22Rv1 (cell line): ENCODE measurements around the gene PRKCG.

ENCODE experiments used
- H3K27ac ChIP-seq: fragments of 450-650 bp; 2 replicates; pipeline ENCODE4 v1.5.1; 2017
- ZFX ChIP-seq: fragments of 450-650 bp; IDR thresholded peaks from 2 replicates; pipeline ENCODE4 v1.6.1; 2017; ENCODE audit warnings: antibody characterized with exemption, borderline replicate concordance
- TF ChIP-seq, protein P1 (sequence below): fragments of 450-650 bp; IDR thresholded peaks from 2 replicates; pipeline ENCODE4 v1.5.1; 2017; ENCODE audit warnings: mild to moderate bottlenecking

The PRKCG gene

DNA sequence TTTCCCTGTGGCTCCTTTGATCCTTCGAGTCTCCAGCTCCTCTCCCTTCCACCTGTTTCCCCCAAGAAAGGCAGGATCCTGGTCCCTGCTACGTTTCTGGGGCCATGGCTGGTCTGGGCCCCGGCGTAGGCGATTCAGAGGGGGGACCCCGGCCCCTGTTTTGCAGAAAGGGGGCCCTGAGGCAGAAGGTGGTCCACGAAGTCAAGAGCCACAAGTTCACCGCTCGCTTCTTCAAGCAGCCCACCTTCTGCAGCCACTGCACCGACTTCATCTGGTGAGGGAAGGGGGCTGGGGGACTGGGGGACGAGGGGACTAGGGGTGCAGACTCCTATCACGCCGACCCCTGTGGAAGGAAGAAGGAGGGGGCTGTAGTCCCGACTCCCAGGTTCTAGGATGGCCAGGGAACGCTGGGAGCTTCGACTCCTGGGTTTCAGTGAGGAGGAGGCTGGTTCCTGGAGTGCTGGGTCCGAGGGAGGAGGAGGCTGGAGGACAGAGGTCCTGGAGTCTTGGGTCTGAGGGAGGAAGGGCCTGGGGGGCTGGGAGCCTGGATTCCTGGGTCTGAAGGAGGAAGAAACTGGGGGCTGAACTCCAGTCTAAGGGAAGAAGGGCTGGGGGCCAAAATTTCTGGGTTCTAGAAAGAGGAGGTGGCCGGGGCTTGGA is 524 bp downstream of the PRKCG start:
- H3K27ac ChIP-seq, result no peak overlapping the region
- TF ChIP-seq ZFX, result no peak
- TF ChIP-seq, protein P1, sequence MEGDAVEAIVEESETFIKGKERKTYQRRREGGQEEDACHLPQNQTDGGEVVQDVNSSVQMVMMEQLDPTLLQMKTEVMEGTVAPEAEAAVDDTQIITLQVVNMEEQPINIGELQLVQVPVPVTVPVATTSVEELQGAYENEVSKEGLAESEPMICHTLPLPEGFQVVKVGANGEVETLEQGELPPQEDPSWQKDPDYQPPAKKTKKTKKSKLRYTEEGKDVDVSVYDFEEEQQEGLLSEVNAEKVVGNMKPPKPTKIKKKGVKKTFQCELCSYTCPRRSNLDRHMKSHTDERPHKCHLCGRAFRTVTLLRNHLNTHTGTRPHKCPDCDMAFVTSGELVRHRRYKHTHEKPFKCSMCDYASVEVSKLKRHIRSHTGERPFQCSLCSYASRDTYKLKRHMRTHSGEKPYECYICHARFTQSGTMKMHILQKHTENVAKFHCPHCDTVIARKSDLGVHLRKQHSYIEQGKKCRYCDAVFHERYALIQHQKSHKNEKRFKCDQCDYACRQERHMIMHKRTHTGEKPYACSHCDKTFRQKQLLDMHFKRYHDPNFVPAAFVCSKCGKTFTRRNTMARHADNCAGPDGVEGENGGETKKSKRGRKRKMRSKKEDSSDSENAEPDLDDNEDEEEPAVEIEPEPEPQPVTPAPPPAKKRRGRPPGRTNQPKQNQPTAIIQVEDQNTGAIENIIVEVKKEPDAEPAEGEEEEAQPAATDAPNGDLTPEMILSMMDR, result no peak; the same call in 1 of the 2 replicates

DNA sequence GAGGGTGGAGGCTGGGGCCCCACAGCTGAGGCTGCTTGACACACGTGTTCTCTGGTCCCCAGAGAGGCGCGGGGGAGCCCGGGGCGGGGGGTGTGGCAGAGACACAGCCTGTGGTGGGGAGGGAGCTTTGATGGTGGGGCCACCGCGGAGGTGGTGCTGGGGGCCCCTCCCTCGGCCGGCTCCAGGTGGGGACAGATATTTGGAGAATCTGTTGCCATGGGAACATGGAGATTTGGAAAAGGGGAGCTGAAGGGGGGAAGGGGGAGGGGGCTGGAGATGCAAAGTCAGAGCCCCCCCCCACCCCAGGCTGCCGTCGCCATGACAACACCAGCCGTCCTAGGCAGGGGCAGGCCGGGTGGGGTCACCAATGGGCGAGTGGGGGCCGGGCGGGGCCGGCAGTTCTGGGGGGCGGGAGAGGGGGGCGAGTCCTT is 1.2 kb downstream of the PRKCG start:
- TF ChIP-seq ZFX, result no peak
- TF ChIP-seq, protein P1, result no peak
- H3K27ac ChIP-seq, result no peak overlapping the region

DNA sequence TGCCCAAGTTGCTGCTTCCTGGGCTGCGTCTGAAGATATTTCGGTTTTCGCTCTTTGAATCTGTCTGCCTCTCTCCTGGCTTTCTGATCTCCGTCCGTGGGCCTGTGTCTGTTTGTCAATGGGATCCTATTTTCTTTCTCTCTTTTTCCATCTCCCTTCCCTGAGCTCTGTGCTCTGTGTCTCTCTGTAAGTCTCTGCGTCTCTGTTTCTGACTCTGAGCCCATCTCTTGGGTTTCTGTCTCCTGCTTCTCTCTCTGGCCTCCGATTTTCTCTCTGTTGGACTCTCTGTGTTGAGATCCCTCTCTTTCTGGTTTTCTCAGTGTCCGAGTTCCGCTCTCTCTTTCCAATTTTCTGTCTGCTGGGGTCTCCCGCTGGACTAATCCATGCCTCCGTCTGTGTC is 1.7 kb downstream of the PRKCG start:
- TF ChIP-seq ZFX, result no peak
- TF ChIP-seq, protein P1, result no peak
- H3K27ac ChIP-seq, result no peak overlapping the region

DNA sequence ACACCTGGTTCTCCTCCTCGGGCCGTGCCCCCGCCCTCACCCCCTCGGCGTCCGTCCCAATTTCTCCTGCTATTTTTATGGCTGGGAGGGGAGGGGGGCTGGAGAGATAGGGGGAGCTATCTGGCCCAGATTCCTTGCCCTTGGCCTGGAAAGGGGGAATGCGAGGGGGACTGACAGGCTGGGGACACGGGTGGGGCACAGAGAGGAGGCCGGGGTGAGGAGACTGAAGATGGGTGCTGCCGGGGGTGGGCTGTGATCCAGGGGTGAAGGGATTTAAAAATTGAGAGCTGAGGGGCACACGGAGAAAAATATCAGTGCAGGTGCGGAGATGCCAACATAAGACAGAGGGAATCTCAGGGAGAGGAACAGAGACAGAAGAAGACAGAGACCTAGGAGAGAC is 2.3 kb downstream of the PRKCG start:
- no peak for TF ChIP-seq ZFX
- TF ChIP-seq, protein P1, result no peak
- H3K27ac ChIP-seq, result no peak overlapping the region

DNA sequence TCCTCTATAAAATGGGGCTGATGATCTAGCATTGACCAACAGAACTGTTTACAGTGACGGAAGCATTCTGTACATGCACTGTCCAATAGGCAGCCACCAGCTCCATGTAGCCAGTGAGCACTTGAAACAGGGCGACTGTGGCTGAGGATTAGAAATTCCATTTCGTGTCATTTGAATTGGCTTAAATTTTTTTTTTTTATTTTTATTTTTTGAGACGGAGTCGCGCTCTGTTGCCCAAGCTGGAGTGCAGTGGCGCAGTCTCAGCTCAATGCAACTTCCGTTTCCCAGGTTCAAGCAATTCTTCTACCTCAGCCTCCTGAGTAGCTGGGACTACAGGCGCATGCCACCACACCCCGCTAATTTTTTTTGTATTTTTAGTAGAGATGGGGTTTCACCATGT is 3.0 kb downstream of the PRKCG start:
- no peak overlapping the region for H3K27ac ChIP-seq
- TF ChIP-seq, protein P1, result no peak
- no peak for TF ChIP-seq ZFX

DNA sequence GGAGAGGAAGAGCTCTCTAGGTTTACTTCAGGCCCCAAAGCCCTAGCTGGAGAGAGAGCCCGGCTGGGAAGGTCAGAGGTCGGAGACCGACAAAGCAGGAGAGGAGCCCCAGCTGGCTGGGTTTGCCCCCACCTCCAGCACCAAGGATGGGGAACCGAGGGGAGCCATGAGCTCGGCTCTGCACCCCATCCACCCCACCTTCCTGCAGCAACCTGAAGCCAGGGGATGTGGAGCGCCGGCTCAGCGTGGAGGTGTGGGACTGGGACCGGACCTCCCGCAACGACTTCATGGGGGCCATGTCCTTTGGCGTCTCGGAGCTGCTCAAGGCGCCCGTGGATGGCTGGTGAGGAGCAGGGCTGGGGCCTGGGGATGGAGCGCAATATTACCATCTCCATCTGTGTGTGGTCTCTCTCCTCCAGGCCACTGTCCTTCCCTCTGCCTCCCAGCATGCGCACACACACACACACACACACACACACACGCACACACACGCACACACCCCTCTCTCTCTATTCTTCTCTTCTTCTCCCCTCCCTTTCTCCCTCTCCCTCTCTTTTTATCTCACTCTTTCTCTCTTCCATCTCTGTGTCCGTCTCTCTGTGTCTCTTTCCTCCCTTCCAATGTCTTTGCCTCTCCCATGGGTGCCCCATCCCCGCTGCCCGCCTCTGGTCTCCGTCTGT is 10.4 kb downstream of the PRKCG start:
- no peak overlapping the region for H3K27ac ChIP-seq
- TF ChIP-seq, protein P1, result no peak
- TF ChIP-seq ZFX, result no peak

DNA sequence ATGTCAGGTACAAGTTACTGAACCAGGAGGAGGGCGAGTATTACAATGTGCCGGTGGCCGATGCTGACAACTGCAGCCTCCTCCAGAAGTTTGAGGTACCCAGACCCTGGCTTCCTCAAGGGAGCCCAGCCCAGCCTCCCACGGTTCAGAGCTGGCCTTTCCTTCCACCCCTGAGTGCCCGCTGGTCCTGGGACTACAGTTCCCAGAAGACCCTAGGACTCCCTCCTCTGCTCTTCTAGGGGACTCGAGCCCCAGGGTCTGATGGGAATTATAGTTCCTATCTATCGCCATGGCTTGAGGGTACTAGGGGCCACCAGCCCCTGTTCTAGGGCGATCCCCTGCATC is 11.0 kb downstream of the PRKCG start:
- H3K27ac ChIP-seq, result no peak overlapping the region
- TF ChIP-seq ZFX, result no peak
- TF ChIP-seq, protein P1, result no peak
